HG03354 (cell line): Measurements from ENCODE around the gene RHBDD1.
A peak's percentile ranks its signal among the peaks of the same experiment; 100 is the strongest.

Experiments used
- ATAC-seq: cut with Tn5 transposase; IDR thresholded peaks from one replicate; pipeline ENCODE4 v1.9.1; 2021; ENCODE audit warnings: mild to moderate bottlenecking; ENCODE audit not compliant: unreplicated experiment, poor library complexity, severe bottlenecking

The RHBDD1 gene

DNA sequence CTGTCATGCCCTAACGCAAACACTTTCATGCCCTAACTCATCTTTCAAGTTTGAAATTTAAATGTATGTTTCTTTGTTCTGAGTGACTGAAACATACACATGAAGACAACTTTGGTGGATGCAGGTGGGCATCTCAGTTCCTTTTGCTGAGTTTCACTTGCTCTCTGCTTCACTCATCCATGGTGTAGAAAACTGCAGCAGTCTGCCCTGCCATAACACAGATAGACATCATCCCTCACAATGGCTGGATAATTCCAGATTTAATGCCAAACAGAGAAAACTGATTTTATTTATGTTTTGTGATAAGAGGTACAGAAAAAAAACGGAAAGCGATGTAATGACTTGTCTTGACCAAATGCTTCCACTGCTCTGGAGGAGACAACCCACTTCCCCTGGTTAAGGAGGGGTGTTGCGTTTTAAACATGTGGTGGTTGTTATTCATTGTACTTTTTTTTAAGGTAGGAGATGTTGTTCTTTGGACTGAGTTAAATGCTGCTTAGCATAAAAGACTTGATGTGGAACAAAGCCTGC, 70.4 kb downstream of the RHBDD1 start:
- peak; percentile 88 for ATAC-seq

DNA sequence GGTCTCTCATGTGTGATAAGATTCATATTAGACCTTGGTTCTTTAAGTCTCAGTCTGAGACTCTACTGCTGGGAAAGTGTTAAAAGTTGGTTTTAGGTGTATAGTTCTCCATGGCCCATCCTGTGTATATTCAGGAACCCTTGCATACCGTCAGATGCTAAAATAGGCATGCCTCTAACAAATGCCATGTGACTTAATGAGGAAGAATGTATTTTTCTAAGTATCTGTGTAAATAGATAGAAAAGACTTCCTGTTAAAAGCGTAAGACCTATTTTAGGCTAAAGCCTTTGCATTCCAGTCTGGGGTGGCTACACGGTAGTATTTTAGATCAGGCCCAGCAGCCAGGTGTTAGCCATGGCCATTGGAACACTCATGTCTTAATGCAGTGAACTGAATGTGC, 73.3 kb downstream of the RHBDD1 start:
- ATAC-seq, result no peak

DNA sequence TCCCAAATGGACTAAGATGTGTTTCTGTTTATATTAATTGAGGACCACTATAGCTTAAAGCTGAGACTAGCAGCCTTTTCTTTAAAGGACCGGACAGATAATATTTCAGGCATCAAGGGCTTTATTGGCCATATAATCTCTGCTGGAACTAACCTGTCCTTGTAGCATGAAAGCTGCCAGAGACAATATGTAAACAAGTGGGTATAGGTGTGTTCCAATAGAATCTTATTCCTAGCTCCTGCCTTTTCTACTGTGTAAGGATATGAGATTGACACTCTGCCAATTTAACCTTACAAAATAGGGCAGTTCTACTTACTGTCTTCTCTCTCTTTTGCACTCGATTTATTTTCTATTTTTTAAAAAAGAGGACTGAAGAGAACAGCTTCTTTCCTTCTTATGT, 74.0 kb downstream of the RHBDD1 start:
- no peak for ATAC-seq

GRCh38 chr2:226910384-226910783, 74.5 kb downstream of the RHBDD1 start:
- ATAC-seq, result no peak

- ATAC-seq, result no peak
These were observed 76.1 kb downstream of the RHBDD1 start for GRCh38 chr2:226911932-226912331.

DNA sequence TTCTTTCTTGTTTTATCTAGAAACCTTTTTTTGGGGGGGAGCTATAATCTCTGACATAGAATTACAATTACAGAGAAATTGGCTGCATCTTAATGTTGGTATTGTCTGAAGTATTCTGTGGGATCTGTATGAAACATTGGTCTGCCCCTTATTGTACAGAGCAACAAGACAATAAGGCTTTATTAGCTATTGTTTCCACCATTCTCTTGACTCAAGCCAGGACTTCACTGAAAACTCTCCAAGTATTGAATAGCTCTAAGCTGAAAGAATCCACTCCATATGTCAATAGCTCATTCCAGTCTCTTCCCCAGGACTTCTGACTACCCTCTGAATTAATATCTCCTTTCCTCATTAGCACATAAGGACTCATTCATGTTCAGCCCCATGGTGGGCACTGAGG, 77.8 kb downstream of the RHBDD1 start:
- ATAC-seq, result no peak

DNA sequence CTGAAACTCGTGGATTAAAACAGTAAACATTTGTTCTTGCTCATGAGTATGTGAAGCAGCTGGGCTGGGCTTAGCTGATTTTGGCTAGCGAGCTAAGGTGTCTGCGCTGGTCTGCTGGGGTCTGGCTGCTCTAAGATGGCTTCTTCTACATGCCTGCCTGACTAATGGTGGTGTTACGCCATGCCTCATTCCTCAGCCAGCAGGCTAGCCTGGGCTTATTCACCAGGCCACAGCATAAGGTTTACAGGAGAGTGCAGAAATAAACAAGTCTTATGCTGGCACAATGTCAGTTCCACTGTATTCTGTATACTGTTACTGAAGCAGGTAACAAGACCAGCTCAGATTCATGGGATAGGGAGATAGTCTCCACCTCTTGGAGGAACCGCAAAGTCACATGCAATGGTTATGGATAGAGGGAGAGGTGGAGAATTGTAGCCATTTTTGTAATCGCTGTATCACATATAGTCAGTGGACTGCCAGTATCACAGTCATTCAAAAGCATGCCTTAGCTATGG, 80.0 kb downstream of the RHBDD1 start:
- ATAC-seq, result peak; percentile 2

GRCh38 chr2:226916669-226917068, 80.8 kb downstream of the RHBDD1 start:
- peak; percentile 96 for ATAC-seq

- no peak for ATAC-seq
These were observed 96.6 kb downstream of the RHBDD1 start for GRCh38 chr2:226932443-226932842.

DNA sequence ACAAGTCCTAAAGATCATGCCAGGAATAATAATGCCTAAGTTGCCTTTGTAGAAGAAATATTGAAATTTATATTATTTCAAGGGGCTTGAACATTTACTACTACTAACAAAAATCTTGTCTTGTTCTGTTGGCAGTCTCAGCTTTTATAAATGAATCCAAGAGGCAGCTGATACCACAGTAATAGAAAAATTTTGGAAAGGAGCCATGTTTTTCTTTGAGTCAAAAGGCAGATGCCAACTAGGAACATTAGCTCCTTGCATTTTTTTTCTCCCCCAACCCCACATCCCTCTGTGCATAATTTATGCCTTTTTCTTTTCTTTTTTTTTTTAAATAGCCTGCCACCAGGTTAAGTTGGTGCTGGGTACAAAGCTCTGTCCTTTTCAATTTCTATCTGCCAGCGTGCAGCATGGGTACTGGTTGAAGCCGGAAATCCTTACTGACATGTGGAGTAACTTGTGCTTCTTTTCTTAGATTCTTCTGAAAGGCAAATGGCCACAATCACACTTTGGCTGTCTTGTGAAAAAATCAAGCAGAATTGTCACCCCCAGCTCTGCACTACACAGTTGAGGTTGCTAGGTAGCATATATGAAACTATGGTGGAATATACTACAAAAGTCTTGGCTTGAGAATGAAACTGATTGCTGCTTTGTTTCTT, 98.8 kb downstream of the RHBDD1 start:
- ATAC-seq, result no peak

DNA sequence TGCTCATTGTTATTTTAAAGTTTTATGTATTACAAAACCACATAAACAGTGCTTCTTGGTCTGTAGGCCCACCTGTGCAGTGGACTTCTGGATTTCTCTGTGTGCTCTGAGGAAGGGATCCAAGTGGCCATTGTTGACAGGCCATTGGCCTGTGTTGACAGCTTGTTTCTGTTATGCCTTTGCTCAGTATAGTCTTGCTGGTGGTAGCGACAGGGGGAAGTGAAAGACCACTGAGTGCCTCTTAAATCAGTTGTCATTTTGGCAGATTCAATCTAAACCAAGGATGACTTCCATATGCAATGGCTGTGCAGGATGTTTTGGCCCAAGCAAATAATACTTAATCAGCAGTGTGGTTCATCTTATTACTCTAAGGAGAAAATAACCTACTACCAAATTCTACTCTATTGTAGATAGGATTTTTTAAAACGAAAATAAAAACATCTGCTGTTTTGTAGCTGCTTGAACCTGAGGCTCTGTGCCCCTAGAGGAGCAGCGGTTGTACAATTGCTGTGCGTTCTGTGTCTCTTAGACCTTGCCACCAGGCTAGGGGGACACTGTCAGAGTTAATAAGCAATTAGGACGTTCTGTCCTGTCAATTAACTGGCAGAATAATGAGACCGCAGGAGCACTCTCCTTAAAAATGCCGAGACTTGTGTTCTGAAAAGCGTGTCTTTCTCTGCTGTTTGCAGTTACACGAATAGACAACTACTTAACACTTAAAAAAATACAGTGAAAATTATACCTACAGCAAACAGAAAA, 108.2 kb downstream of the RHBDD1 start:
- peak; percentile 95 for ATAC-seq

DNA sequence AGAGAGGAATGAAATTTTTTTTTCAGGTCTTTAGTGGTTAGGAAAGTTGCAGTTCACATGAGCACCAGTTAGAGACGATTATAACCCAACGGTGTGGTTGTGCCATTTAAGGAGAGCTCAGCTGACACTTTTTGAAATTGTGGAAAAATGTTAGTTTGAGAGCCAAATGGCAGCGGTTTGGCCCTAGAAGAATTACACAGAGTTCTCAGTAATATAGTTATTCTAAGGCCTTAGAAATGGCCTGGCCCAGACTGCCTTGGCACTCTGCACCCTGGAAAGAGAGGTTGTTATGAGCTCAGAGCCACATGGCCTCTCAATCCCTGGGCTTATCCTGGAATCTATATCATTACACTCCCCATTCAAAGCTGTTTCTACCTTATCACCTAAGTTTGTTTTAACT, 117.4 kb downstream of the RHBDD1 start:
- no peak for ATAC-seq

- ATAC-seq, result no peak
These were observed 118.0 kb downstream of the RHBDD1 start for GRCh38 chr2:226953826-226954225.

- no peak for ATAC-seq
These were observed 120.8 kb downstream of the RHBDD1 start for GRCh38 chr2:226956659-226957058.

GRCh38 chr2:226959418-226959817, 123.6 kb downstream of the RHBDD1 start:
- ATAC-seq, result no peak

DNA sequence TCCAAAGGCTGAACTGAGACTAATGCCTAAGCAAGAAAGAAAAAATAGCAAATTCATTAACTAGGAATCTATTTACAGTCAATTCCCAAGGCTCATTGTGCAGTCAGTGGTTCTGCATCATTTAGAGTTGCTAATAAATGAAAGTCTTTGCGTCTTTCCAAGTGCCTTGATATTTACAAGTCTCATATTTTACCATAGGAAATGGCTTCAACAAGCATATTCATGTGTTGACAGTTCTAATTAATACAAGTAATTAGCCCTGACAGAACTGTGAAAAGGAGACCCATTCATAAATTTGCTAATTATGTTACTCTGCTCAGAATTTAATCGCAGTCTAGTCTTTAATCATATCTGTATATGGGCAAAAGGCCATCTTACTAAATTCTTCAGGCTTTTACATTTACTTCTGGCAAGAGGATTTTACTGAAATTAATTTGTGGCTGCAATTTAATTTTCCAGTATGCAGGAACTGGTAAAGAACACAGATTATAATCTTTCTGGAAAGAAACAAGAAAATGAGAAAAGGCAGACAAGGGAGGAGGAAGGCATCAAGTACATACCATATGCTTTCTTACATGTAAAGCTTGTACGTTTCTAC, 126.4 kb downstream of the RHBDD1 start:
- ATAC-seq, result no peak

DNA sequence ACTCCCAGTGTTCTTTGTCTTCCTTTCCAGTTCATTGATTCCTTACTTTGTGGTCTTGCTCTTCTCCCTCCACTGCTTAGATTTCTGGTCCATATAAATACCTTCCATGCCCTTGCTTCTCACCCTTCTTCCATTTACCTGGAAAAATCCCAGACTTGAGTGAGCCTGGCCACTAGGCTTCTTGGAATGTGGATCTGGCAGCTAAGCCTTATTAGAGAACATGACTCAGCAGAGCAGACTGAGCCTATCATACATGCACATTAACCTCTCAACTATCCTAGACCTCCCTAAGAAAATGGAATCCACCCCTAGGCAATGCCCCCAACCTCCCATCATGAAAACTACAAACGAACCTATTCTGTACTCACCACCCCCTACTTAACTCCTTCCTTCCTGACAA, 127.7 kb downstream of the RHBDD1 start:
- no peak for ATAC-seq

DNA sequence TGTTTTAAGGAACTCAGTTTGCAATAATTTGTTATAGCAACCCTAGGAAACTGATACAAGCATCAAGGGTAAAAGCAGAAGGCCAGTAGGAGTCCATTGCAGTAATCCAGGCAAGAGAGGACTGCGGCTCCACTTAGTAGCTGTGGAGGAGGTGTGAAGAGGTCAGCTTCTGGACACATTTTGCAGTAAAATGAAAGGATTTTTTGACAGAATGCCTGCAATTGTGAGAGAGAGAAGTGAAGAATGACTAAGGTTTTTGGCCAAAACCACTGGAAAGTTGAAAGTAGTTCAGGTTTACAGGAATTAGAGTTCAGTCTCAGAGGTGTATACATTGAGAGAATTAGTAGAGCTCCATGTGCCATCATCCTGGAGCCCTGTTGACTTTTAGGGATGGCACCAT, 129.5 kb downstream of the RHBDD1 start:
- ATAC-seq, result no peak

DNA sequence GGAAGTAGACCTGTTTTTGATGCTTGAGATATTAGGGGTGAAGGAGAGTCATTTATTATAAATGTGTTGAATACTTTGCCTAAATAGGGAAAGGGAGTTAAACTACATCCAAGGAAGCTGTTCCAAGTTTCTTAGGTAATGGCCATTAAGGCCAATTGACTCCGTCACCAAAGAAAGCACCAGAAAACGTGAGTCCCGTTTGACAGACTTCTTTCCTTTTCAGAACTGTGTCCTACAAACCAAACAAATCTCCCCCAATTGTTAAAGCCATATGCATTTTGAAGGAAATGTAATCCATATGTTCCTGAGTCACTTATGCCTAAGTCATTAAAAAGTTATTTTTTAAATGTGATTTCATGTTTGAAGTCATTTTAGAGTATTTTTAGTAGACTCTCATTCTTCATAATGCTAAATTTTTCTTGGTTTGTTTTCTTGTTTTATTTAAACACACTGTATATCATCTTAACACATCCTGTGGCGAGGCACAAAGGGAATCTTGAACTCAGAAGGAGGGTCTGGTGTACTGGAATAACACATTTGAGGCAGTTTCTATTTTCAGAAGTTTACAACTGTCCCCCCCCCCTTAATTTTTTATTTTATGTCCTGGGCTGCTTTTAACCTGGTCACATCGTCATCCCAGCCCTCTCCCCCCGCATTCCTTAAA, 133.7 kb downstream of the RHBDD1 start:
- no peak for ATAC-seq

DNA sequence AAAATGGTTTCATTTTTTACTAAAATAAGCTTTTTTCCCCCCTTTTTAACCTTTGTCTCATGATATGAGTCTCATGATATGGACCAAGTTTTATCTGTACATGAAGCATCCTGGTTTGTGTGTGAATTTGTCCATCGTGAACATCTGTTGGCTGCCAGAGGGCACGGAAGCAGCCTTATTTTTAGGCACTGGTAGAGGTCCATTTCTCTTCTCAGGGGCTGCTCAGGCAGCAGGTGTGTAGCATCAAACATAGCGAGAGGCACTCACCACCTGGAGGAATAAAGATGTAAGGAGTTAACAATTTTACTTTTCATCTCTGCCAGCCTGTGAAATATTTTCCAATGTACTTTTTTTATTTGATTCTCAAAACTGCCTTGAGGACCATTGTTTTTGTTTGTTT, 134.5 kb downstream of the RHBDD1 start:
- peak; percentile 73 for ATAC-seq
